B cell (primary cell): ENCODE data around the gene XYLT2.
"Not testable (repeated sequence)": the region's sequence is repeated elsewhere in the genome, so short reads cannot be mapped to it uniquely, and the experiment has no call there.

Experiments
- EZH2 ChIP-seq: IDR thresholded peaks from 2 replicates; pipeline ENCODE4 v1.6.1; 2012; ENCODE audit warnings: borderline replicate concordance, low read depth, mild to moderate bottlenecking, moderate library complexity, low read length; ENCODE audit not compliant: insufficient read depth, poor library complexity, severe bottlenecking
- TF ChIP-seq, protein P1 (sequence below): fragments of 200-600 bp; IDR thresholded peaks from one replicate; pipeline ENCODE4 v1.8.0; 2022; ENCODE audit warnings: antibody characterized with exemption, mild to moderate bottlenecking

DNA sequence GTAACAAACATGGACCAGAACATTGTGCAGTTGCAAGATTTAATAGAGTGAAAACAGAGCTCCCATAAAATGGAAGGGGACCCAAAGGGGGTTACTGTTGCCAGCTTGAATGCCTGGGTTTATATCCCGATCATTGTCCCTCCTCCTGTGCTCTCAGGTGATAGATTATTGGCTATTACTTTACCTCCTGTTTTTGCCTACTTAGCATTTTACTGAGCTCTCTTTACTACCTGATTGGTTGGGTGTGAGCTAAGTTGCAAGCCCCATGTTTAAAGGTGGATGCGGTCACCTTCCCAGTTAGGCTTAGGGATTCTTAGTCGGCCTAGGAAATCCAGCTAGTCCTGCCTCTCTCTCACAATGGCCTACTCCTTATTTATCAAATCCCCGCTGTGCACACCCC is 59.4 kb downstream of the XYLT2 start:
- TF ChIP-seq, protein P1, sequence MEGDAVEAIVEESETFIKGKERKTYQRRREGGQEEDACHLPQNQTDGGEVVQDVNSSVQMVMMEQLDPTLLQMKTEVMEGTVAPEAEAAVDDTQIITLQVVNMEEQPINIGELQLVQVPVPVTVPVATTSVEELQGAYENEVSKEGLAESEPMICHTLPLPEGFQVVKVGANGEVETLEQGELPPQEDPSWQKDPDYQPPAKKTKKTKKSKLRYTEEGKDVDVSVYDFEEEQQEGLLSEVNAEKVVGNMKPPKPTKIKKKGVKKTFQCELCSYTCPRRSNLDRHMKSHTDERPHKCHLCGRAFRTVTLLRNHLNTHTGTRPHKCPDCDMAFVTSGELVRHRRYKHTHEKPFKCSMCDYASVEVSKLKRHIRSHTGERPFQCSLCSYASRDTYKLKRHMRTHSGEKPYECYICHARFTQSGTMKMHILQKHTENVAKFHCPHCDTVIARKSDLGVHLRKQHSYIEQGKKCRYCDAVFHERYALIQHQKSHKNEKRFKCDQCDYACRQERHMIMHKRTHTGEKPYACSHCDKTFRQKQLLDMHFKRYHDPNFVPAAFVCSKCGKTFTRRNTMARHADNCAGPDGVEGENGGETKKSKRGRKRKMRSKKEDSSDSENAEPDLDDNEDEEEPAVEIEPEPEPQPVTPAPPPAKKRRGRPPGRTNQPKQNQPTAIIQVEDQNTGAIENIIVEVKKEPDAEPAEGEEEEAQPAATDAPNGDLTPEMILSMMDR = not testable (repeated sequence)
- not testable (repeated sequence) for TF ChIP-seq EZH2
